Measurements from ENCODE around the gene PNMA8A. TPM values are rescaled to one million over a fixed set of nuclear protein-coding genes. Genes with fewer than 3 reads are reported as not detected.
A peak's percentile ranks its signal among the peaks of the same experiment; 100 is the strongest.

Gene PNMA8A
- total and polyA plus RNA-seq, 2 experiments from 2014 or later = 17.8 to 21.7 TPM

DNA sequence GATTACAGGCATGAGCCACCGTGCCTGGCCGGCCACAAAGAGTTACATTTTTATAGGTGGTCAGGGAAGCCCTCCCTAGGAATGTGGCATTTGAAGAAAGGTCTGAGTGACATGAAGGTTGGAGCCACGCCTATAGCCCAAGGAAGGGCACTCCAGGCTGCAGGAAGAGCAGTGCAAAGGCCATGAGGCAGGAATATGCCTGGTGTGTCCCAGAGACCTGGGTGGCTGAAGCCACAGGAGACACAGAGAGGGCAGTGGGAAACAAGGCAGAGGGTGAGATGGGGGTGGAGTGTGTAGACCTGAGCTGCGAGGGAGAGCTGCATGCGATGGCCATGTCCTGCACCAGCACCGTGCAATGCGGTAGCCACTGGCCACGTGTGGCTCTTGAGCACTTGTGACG is 19.4 kb upstream of the PNMA8A start:
- Histone ChIP-seq H3K27ac (ENCODE audit: low read depth) (no peak overlapping the region), H4K20me1 (replicated peaks; ENCODE audit: insufficient read depth) (no peaks in the 10 kb centered on the region), H3K27me3 (ENCODE audit: insufficient read depth) (peaks cover 95% of the 10 kb centered on the region), H3K79me2 (replicated peaks; ENCODE audit: insufficient read depth) (no peaks in the 10 kb centered on the region), H3F3A (replicated peaks; ENCODE audit: low read depth) (0 out of 2 replicates have a peak, but pooled peaks cover 3% of the 10 kb centered on the region), H3K4me3 (no peak overlapping the region), H3K4me1 (ENCODE audit: insufficient read depth) (peaks cover 38% of the 10 kb centered on the region; the same call in 1 of the 2 replicates), H3K36me3 (ENCODE audit: insufficient read depth) (no peaks in the 10 kb centered on the region), H3K4me2 (no peak overlapping the region), H3K9me2 (ENCODE audit: insufficient read depth) (no peaks in the 10 kb centered on the region), H2AFZ (no peak overlapping the region)
- H3K27ac Mint-ChIP-seq = no peak overlapping the region
- H3K4me1 Mint-ChIP-seq = peaks cover 28% of the 10 kb centered on the region
- ATAC-seq (no peak), DNase-seq (ENCODE audit: low spot score) (no peak)
- no peaks in the 10 kb centered on the region for H3K36me3 Mint-ChIP-seq (ENCODE audit: low read depth)
- no peaks in the 10 kb centered on the region for H3K9me3 Mint-ChIP-seq
- no peak overlapping the region for H3K4me3 Mint-ChIP-seq
- H3K27me3 Mint-ChIP-seq (ENCODE audit: insufficient read depth, low read depth, poor library complexity) = peaks cover 84% of the 10 kb centered on the region
- TF ChIP-seq EZH2 (IDR thresholded peaks at IDR 0.05; ENCODE audit: low read depth, unreplicated experiment) = peak; percentile 22
- no peak for TF ChIP-seq ZNF331 (CRISPR knock-in tag; IDR thresholded peaks at IDR 0.05; ENCODE audit: low read depth)

DNA sequence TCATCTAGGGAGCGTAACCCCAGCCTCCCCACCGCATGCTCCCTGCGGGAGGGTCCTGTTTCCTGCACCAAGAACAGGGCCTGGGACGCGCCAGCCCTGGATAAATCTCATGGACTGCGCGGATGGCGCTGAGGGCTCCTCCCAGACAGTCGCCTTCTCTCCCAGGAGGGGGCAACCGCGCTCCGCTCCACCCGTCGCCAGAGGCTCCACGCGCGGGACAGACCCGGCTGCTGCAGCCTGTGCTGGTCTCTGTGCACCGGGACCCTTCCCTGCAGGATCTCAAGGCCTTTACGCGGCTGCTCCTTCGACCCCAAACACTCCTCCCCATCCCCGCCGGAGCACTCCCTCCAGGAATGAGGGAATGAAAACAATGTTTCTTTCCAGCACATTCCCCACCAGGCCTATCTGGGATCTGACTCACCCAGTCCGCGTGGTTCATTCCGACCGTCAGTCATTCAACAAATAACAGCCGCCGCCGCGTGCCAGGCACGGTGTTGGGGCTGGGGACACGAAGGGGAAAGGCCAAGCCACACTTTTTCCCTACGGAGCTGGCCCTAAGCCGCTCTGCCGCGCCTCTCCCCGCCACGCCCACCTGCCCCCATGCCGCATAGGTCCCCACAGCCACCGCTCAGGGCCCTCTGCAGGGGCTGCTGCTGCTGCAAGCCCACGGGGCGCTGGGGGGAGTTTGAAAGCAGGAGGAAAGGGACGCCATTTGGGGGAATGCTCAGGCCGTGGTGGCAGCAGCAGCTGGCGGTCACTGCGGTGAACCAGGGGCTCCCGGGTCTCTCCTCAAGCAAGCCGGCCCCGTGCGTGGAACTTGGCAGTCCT is 18.3 kb upstream of the PNMA8A start:
- peak overlapping the region; percentile 63 for H3K4me3 ChIP-seq
- 0 out of 2 replicates have a peak, but pooled peaks cover 3% of the 10 kb centered on the region for H3F3A ChIP-seq (replicated peaks; ENCODE audit: low read depth)
- H4K20me1 ChIP-seq (replicated peaks; ENCODE audit: insufficient read depth) = no peaks in the 10 kb centered on the region
- Mint-ChIP-seq H3K27ac (no peak overlapping the region), H3K27me3 (ENCODE audit: insufficient read depth, low read depth, poor library complexity) (peaks cover 73% of the 10 kb centered on the region), H3K9me3 (no peaks in the 10 kb centered on the region), H3K4me1 (peaks cover 27% of the 10 kb centered on the region), H3K4me3 (peak overlapping the region; percentile 81), H3K36me3 (ENCODE audit: low read depth) (no peaks in the 10 kb centered on the region)
- peaks cover 85% of the 10 kb centered on the region for H3K27me3 ChIP-seq (ENCODE audit: insufficient read depth)
- no peaks in the 10 kb centered on the region for H3K79me2 ChIP-seq (replicated peaks; ENCODE audit: insufficient read depth)
- H3K27ac ChIP-seq (ENCODE audit: low read depth) = no peak overlapping the region
- no peaks in the 10 kb centered on the region for H3K36me3 ChIP-seq (ENCODE audit: insufficient read depth)
- peak overlapping the region; percentile 99 for H2AFZ ChIP-seq
- DNase-seq (ENCODE audit: low spot score) (peak; percentile 71), ATAC-seq (peak; percentile 30)
- H3K4me1 ChIP-seq (ENCODE audit: insufficient read depth) = peaks cover 29% of the 10 kb centered on the region; the same call in 1 of the 2 replicates
- H3K9me2 ChIP-seq (ENCODE audit: insufficient read depth) = no peaks in the 10 kb centered on the region
- H3K4me2 ChIP-seq = peak overlapping the region; percentile 89
- TF ChIP-seq EZH2phosphoT487 (IDR thresholded peaks at IDR 0.05; ENCODE audit: unreplicated experiment) (no peak), JUNB (IDR thresholded peaks at IDR 0.05; ENCODE audit: unreplicated experiment) (no peak), ZNF331 (CRISPR knock-in tag; IDR thresholded peaks at IDR 0.05; ENCODE audit: low read depth) (no peak), NANOG (IDR thresholded peaks at IDR 0.05; ENCODE audit: borderline replicate concordance) (no peak), ZNF114 (CRISPR knock-in tag; IDR thresholded peaks at IDR 0.05) (no peak), EZH2 (IDR thresholded peaks at IDR 0.05; ENCODE audit: low read depth, unreplicated experiment) (peak; percentile 7), CREB1 (CRISPR knock-in tag; IDR thresholded peaks at IDR 0.05; ENCODE audit: low read depth) (no peak), STAT1 (IDR thresholded peaks at IDR 0.05; ENCODE audit: unreplicated experiment) (no peak), POLR2AphosphoS5 (IDR thresholded peaks at IDR 0.05; ENCODE audit: low read depth) (no peak)
- TF ChIP-seq, protein P1, sequence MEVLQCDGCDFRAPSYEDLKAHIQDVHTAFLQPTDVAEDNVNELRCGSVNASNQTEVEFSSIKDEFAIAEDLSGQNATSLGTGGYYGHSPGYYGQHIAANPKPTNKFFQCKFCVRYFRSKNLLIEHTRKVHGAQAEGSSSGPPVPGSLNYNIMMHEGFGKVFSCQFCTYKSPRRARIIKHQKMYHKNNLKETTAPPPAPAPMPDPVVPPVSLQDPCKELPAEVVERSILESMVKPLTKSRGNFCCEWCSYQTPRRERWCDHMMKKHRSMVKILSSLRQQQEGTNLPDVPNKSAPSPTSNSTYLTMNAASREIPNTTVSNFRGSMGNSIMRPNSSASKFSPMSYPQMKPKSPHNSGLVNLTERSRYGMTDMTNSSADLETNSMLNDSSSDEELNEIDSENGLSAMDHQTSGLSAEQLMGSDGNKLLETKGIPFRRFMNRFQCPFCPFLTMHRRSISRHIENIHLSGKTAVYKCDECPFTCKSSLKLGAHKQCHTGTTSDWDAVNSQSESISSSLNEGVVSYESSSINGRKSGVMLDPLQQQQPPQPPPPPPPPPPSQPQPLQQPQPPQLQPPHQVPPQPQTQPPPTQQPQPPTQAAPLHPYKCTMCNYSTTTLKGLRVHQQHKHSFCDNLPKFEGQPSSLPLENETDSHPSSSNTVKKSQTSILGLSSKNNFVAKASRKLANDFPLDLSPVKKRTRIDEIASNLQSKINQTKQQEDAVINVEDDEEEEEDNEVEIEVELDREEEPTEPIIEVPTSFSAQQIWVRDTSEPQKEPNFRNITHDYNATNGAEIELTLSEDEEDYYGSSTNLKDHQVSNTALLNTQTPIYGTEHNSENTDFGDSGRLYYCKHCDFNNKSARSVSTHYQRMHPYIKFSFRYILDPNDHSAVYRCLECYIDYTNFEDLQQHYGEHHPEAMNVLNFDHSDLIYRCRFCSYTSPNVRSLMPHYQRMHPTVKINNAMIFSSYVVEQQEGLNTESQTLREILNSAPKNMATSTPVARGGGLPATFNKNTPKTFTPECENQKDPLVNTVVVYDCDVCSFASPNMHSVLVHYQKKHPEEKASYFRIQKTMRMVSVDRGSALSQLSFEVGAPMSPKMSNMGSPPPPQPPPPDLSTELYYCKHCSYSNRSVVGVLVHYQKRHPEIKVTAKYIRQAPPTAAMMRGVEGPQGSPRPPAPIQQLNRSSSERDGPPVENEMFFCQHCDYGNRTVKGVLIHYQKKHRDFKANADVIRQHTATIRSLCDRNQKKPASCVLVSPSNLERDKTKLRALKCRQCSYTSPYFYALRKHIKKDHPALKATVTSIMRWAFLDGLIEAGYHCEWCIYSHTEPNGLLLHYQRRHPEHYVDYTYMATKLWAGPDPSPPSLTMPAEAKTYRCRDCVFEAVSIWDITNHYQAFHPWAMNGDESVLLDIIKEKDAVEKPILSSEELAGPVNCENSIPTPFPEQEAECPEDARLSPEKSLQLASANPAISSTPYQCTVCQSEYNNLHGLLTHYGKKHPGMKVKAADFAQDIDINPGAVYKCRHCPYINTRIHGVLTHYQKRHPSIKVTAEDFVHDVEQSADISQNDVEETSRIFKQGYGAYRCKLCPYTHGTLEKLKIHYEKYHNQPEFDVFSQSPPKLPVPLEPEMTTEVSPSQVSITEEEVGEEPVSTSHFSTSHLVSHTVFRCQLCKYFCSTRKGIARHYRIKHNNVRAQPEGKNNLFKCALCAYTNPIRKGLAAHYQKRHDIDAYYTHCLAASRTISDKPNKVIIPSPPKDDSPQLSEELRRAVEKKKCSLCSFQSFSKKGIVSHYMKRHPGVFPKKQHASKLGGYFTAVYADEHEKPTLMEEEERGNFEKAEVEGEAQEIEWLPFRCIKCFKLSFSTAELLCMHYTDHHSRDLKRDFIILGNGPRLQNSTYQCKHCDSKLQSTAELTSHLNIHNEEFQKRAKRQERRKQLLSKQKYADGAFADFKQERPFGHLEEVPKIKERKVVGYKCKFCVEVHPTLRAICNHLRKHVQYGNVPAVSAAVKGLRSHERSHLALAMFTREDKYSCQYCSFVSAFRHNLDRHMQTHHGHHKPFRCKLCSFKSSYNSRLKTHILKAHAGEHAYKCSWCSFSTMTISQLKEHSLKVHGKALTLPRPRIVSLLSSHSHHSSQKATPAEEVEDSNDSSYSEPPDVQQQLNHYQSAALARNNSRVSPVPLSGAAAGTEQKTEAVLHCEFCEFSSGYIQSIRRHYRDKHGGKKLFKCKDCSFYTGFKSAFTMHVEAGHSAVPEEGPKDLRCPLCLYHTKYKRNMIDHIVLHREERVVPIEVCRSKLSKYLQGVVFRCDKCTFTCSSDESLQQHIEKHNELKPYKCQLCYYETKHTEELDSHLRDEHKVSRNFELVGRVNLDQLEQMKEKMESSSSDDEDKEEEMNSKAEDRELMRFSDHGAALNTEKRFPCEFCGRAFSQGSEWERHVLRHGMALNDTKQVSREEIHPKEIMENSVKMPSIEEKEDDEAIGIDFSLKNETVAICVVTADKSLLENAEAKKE (CRISPR knock-in tag; IDR thresholded peaks at IDR 0.05) = no peak
- TF ChIP-seq, protein P2, sequence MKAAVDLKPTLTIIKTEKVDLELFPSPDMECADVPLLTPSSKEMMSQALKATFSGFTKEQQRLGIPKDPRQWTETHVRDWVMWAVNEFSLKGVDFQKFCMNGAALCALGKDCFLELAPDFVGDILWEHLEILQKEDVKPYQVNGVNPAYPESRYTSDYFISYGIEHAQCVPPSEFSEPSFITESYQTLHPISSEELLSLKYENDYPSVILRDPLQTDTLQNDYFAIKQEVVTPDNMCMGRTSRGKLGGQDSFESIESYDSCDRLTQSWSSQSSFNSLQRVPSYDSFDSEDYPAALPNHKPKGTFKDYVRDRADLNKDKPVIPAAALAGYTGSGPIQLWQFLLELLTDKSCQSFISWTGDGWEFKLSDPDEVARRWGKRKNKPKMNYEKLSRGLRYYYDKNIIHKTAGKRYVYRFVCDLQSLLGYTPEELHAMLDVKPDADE (IDR thresholded peaks at IDR 0.05) = no peak
- TF ChIP-seq, protein P3, sequence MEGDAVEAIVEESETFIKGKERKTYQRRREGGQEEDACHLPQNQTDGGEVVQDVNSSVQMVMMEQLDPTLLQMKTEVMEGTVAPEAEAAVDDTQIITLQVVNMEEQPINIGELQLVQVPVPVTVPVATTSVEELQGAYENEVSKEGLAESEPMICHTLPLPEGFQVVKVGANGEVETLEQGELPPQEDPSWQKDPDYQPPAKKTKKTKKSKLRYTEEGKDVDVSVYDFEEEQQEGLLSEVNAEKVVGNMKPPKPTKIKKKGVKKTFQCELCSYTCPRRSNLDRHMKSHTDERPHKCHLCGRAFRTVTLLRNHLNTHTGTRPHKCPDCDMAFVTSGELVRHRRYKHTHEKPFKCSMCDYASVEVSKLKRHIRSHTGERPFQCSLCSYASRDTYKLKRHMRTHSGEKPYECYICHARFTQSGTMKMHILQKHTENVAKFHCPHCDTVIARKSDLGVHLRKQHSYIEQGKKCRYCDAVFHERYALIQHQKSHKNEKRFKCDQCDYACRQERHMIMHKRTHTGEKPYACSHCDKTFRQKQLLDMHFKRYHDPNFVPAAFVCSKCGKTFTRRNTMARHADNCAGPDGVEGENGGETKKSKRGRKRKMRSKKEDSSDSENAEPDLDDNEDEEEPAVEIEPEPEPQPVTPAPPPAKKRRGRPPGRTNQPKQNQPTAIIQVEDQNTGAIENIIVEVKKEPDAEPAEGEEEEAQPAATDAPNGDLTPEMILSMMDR (conservative IDR thresholded peaks at IDR 0.05; ENCODE audit: low read depth in 2 of 2) = peak; percentile 42 to 45
